OCI-LY7 (cell line): ENCODE results near the gene CABP4. TPM values are rescaled to one million over a fixed set of nuclear protein-coding genes. Genes with fewer than 3 reads are reported as not detected.
A peak's percentile ranks its signal among the peaks of the same experiment; 100 is the strongest.

Experiments
- BruUV-seq: library from RNA; stranded (reverse); fragments of 400-500 nt; replicated peaks from 2 replicates; lab custom pipeline; 2021; lab: Mats Ljungman, UMichigan
- CTCF ChIA-PET: fragments of 300-600 bp; sonication (Branson Sonifier 250); formaldehyde crosslinking; loops from one replicate; lab custom pipeline; 2022; ENCODE audit warnings: antibody characterized with exemption; ENCODE audit not compliant: unreplicated experiment; lab: Charles Lee
- POLR2A ChIA-PET: fragments of 300-600 bp; sonication (Branson Sonifier 250); formaldehyde crosslinking; loops from one replicate; lab custom pipeline; 2022; ENCODE audit warnings: antibody characterized with exemption; lab: Charles Lee
- DNase-seq: peaks from one replicate; pipeline ENCODE4 v3.0.0-alpha.2; 2015; ENCODE audit warnings: low spot score
- H2AFZ ChIP-seq: fragments of 200-600 bp; sonication (generic), shearing (Covaris generic); 2 replicates; pipeline ENCODE4 v1.6.1; 2014; ENCODE audit warnings: mild to moderate bottlenecking, antibody characterized with exemption, low read length, moderate library complexity
- H3K27ac ChIP-seq: fragments of 200-600 bp; sonication (generic); 2 replicates; pipeline ENCODE4 v1.5.1; 2014; ENCODE audit warnings: mixed run types, low read depth, mild to moderate bottlenecking, moderate library complexity, low read length, inconsistent platforms; ENCODE audit not compliant: poor library complexity, severe bottlenecking
- H3K36me3 ChIP-seq: fragments of 200-600 bp; sonication (generic); 2 replicates; pipeline ENCODE4 v1.6.1; 2014; ENCODE audit warnings: mild to moderate bottlenecking, antibody characterized with exemption, low read length, moderate library complexity, mixed read lengths; ENCODE audit not compliant: insufficient read depth
- H3K4me1 ChIP-seq: fragments of 200-600 bp; sonication (generic); 2 replicates; pipeline ENCODE4 v1.5.1; 2014; ENCODE audit warnings: mild to moderate bottlenecking, low read length; ENCODE audit not compliant: insufficient read depth, poor library complexity, severe bottlenecking
- H3K4me2 ChIP-seq: fragments of 200-600 bp; sonication (generic); 2 replicates; pipeline ENCODE4 v1.6.1; 2014; ENCODE audit warnings: mild to moderate bottlenecking, low read length
- H3K4me3 ChIP-seq: fragments of 200-600 bp; sonication (generic); 2 replicates; pipeline ENCODE4 v1.5.1; 2014; ENCODE audit warnings: mild to moderate bottlenecking, low read depth, low read length; ENCODE audit not compliant: poor library complexity, severe bottlenecking
- H3K79me2 ChIP-seq: fragments of 200-600 bp; sonication (generic); 2 replicates; pipeline ENCODE4 v1.6.1; 2016; ENCODE audit warnings: low read depth, mild to moderate bottlenecking, low read length, moderate library complexity, mixed read lengths; ENCODE audit not compliant: insufficient read depth
- H3K9me2 ChIP-seq: fragments of 200-600 bp; sonication (generic); 2 replicates; pipeline ENCODE4 v1.6.1; 2016; ENCODE audit warnings: mild to moderate bottlenecking, low read length, mixed read lengths; ENCODE audit not compliant: insufficient read depth
- H3K9me3 ChIP-seq: fragments of 200-600 bp; sonication (generic); 2 replicates; pipeline ENCODE4 v1.6.1; 2014; ENCODE audit warnings: mild to moderate bottlenecking, mixed run types, low read length, mixed read lengths
- H4K20me1 ChIP-seq: fragments of 200-600 bp; sonication (generic); 2 replicates; pipeline ENCODE4 v1.6.1; 2014; ENCODE audit warnings: mild to moderate bottlenecking, antibody characterized with exemption, low read length, moderate library complexity, mixed read lengths; ENCODE audit not compliant: insufficient read depth
- EZH2phosphoT487 ChIP-seq: fragments of 200-600 bp; sonication (generic); IDR thresholded peaks from 2 replicates; pipeline ENCODE4 v1.6.1; 2018; ENCODE audit warnings: low read depth, borderline replicate concordance, mild to moderate bottlenecking, mixed run types, antibody characterized with exemption, low read length, moderate library complexity, mixed read lengths
- intact Hi-C: fragments of 100-400 bp; cut with micrococcal nuclease; formaldehyde crosslinking; loops from one replicate; pipeline ENCODE4 v1.10.0; 2022; ENCODE audit not compliant: unreplicated experiment
- total RNA-seq, 2 experiments: library from RNA; depleted of rRNA in 1 of 2; stranded (reverse); fragments of >200 nt in 1 of 2; shearing (Covaris generic) in 1 of 2; gene quantifications; 2 replicates each; pipeline ENCODE4 v1.2.3, GENCODE V29; 2014 to 2022
- TF ChIP-seq, protein P1 (sequence below): fragments of 200-600 bp; sonication (generic); conservative IDR thresholded peaks from 2 replicates; pipeline ENCODE4 v1.5.1; 2014; ENCODE audit warnings: mild to moderate bottlenecking, antibody characterized with exemption, low read length, moderate library complexity, mixed read lengths

The CABP4 gene
- total RNA-seq, 2 experiments from 2014 or later, result 3.0 to 11.5 TPM

DNA sequence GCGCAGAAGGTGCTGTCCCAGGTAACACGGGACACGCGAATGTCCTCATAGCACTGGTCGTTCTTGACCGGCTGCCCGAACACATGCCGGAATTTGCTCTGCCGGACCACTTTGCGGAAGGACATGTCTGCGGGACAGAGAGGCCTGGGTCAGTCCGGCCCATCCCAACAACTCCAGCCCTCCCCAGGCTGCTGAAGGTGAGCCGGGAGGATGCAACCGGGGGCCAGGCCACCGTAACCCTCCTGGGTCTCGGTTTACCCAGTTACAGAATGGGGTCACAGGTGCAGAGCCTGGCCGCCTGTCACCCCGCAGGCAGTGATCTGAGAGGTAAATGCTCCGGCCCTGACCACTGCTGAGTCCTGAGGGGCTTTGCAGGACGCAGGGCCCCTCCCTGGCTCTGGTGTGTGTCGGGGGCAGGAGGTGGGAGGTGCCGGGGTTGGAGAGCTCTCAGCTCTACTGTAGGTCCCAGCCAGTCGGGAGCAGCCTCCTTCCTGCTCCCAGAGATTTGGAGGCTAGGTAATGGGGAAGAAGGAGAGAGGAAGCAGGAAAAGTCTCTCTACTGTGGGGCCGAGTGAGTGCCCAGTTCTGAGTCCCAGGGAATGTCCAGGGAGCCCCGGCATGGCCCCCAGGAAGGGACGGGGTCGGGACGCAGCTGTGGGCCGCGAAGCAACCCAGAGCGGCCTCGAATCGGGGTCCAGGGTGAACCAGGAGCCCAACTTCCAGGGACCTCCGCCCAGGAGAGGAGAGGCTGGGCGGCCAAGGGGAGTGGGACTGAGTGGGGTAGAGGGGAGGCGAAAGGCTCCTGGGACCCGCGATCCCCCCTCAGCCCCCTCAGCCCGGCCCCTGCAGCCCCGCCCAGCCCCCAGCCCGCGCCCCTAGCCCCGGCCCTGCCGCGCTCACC lies 12.4 kb upstream of the CABP4 start:
- intact Hi-C loops, result loop anchor here (1.0 to 2.0 kb wide), 2 partner anchors 26 to 42 kb away; no protein-coding TSS in a partner anchor
- H3K36me3 ChIP-seq, result peaks cover 9% of the 10 kb centered on the region; the same call in 1 of the 2 replicates
- peaks cover 93% of the 10 kb centered on the region for H3K4me1 ChIP-seq
- CTCF ChIA-PET, result interaction anchor here (0.6 kb wide), 1 partner anchor 39 kb away, joined by 3 read pairs; the partner anchor contains the start of gene TBC1D10C
- peak overlapping the region; percentile 82 for H3K4me2 ChIP-seq
- DNase-seq, result peak; percentile 29
- POLR2A ChIA-PET, result interaction anchor here (0.6 to 1.4 kb wide), 6 partner anchors 16 to 43 kb away, joined by 3 to 6 read pairs (median 3); no protein-coding TSS in a partner anchor
- no peaks in the 10 kb centered on the region for H3K9me3 ChIP-seq
- TF ChIP-seq EZH2phosphoT487, result no peak
- TF ChIP-seq, protein P1, sequence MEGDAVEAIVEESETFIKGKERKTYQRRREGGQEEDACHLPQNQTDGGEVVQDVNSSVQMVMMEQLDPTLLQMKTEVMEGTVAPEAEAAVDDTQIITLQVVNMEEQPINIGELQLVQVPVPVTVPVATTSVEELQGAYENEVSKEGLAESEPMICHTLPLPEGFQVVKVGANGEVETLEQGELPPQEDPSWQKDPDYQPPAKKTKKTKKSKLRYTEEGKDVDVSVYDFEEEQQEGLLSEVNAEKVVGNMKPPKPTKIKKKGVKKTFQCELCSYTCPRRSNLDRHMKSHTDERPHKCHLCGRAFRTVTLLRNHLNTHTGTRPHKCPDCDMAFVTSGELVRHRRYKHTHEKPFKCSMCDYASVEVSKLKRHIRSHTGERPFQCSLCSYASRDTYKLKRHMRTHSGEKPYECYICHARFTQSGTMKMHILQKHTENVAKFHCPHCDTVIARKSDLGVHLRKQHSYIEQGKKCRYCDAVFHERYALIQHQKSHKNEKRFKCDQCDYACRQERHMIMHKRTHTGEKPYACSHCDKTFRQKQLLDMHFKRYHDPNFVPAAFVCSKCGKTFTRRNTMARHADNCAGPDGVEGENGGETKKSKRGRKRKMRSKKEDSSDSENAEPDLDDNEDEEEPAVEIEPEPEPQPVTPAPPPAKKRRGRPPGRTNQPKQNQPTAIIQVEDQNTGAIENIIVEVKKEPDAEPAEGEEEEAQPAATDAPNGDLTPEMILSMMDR, result no peak
- H3K79me2 ChIP-seq, result peaks cover 4% of the 10 kb centered on the region; the same call in 1 of the 2 replicates
- no TSS peak for BruUV-seq
- peak overlapping the region; percentile 94 for H3K27ac ChIP-seq
- no peaks in the 10 kb centered on the region for H4K20me1 ChIP-seq
- no peaks in the 10 kb centered on the region for H3K9me2 ChIP-seq
- peak overlapping the region; percentile 69 for H3K4me3 ChIP-seq
- no peak overlapping the region for H2AFZ ChIP-seq

DNA sequence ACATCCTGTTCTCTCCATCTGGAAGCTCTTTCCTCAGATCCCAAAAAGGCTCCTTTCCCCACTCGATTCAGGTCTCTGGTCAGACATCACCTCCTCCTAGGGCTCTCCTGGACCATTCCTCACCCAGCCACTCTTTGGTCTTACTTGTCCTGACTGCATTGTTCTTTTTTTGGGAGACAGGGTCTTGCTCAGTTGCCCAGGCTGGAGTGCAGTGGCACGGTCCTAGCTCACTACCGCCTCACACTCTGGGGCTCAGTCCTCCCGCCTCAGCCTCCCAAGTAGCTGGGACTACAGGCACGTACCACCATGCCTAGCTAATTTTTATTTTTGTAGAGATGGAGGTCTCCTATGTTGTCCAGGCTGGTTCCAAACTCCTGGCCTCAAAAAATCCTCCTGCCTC lies 9.6 kb upstream of the CABP4 start:
- Histone ChIP-seq H4K20me1 (no peaks in the 10 kb centered on the region), H3K9me2 (no peaks in the 10 kb centered on the region), H3K4me1 (peaks cover 87% of the 10 kb centered on the region), H3K4me3 (peak overlapping the region; percentile 69), H2AFZ (no peak overlapping the region), H3K9me3 (no peaks in the 10 kb centered on the region), H3K4me2 (peak overlapping the region; percentile 82), H3K79me2 (no peaks in the 10 kb centered on the region), H3K27ac (peak overlapping the region; percentile 94), H3K36me3 (peaks cover 3% of the 10 kb centered on the region; the same call in 1 of the 2 replicates)
- intact Hi-C loops, result no loop called here
- DNase-seq, result no peak
- CTCF ChIA-PET, result no interaction called here
- POLR2A ChIA-PET, result interaction anchor here (1.1 kb wide), 2 partner anchors 8 to 13 kb away, joined by 3 to 7 read pairs; partner anchors contain the start of gene PTPRCAP
- TF ChIP-seq, protein P1, result no peak
- no peak for TF ChIP-seq EZH2phosphoT487
- BruUV-seq, result no TSS peak
